H1 (cell line): Measurements from ENCODE around the gene CTPS2. TPM values are rescaled to one million over a fixed set of nuclear protein-coding genes. Genes with fewer than 3 reads are reported as not detected.

Source experiments
- POLR2AphosphoS5 ChIP-seq: IDR thresholded peaks from 2 replicates; pipeline ENCODE4 v1.6.1; 2011; ENCODE audit warnings: low read depth, low read length
- TEAD4 ChIP-seq: IDR thresholded peaks from 2 replicates; pipeline ENCODE4 v1.6.1; 2012; ENCODE audit warnings: low read depth, low read length, inconsistent platforms, mixed read lengths
- polyA plus RNA-seq, 7 experiments: library from polyadenylated mRNA; depleted of rRNA in 3 of 7; stranded (reverse) in 5 of 7; unstranded in 2 of 7; fragments of >200 nt in 5 of 7; fragments of 200-250 nt in 2 of 7; gene quantifications; 1 replicate in 5 of 7; 2 replicates in 1 of 7; 4 replicates in 1 of 7; pipeline versions ENCODE4 v1.2.1 to v1.2.3, GENCODE V29; 2011 to 2013; ENCODE audit warnings: missing spikeins in 2 of 7, mixed read lengths in 2 of 7
- total RNA-seq: library from RNA; stranded (reverse); fragmentation: NEBNext Ultra II Directional; extraction: Animal tissue kit (Norgen Biotek cat#: 25700); gene quantifications from 2 replicates; pipeline ENCODE4 v1.2.1, GENCODE V29; 2021
- TF ChIP-seq, protein P1 (sequence below): IDR thresholded peaks from 2 replicates; pipeline ENCODE4 v1.6.1; 2012; ENCODE audit warnings: inconsistent platforms

The CTPS2 gene
- total and polyA plus RNA-seq, 2 of the 8 experiments (the other 6 are each of a cell fraction or from before 2014, with no cell fraction given), result 17.1 to 34.0 TPM

DNA sequence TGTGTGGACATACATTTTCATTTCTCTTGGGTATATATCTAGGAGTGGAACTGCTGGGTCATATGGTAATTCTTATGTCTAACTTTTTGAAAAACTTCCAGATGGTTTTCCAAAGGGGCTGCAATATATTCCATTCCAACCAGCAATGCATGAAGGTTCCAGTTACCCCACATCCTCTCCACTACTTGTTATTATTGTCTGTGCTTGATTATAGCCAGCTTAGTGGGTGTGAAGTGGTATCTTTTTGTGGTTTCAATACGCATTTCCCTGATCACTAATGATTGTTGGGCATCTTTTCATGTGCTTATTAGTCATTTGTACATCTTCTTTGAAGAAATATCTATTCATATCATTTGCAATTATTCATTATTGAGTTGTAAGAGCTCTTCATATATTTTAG is 94.0 kb downstream of the CTPS2 start (continued):
- no peak for TF ChIP-seq TEAD4
- TF ChIP-seq, protein P1, sequence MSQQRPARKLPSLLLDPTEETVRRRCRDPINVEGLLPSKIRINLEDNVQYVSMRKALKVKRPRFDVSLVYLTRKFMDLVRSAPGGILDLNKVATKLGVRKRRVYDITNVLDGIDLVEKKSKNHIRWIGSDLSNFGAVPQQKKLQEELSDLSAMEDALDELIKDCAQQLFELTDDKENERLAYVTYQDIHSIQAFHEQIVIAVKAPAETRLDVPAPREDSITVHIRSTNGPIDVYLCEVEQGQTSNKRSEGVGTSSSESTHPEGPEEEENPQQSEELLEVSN, result no peak
- no peak for TF ChIP-seq POLR2AphosphoS5
